Measurements from ENCODE around the gene PDE7B. TPM values are rescaled to one million over a fixed set of nuclear protein-coding genes. Genes with fewer than 3 reads are reported as not detected.

PDE7B gene
- total and polyA plus RNA-seq, 2 of the 4 experiments (the other 2 are of a cell fraction) = 7.8 to 12.4 TPM

GRCh38 chr6:136090929-136091328 is 239.4 kb downstream of the PDE7B start:
- ChIA-PET POLR2A (ENCODE audit: unreplicated experiment) (no interaction called here), CTCF (no interaction called here)
- no peak for TF ChIP-seq CEBPB (IDR thresholded peaks at IDR 0.05; ENCODE audit: low read depth, low read length)
- TF ChIP-seq NFE2L2 (IDR thresholded peaks at IDR 0.05; ENCODE audit: low read depth, low read length) = no peak
- TF ChIP-seq CHD1 (IDR thresholded peaks at IDR 0.05; ENCODE audit: low read depth, low read length) = no peak
- TF ChIP-seq MAZ (IDR thresholded peaks at IDR 0.05; ENCODE audit: borderline replicate concordance, low read depth, low read length) = no peak
- TF ChIP-seq RFX5 (IDR thresholded peaks at IDR 0.05; ENCODE audit: low read depth, low read length) = no peak
- TF ChIP-seq BHLHE40 (IDR thresholded peaks at IDR 0.05; ENCODE audit: low read depth, low read length) = no peak
- no peak for TF ChIP-seq POLR2A (IDR thresholded peaks at IDR 0.05; ENCODE audit: low read depth, low read length)
- H3K23ac ChIP-seq (ENCODE audit: low read depth, low read length) = no peak overlapping the region
- peaks cover 7% of the 10 kb centered on the region; the same call in 1 of the 2 replicates for H4K20me1 ChIP-seq (ENCODE audit: insufficient read depth, low read length)
- BruUV-seq (replicated peaks) = no TSS peak
- no peak overlapping the region for H2BK5ac ChIP-seq (ENCODE audit: low read depth, low read length, poor library complexity, severe bottlenecking)
- peaks cover 8% of the 10 kb centered on the region; the same call in 1 of the 2 replicates for H3K9me1 ChIP-seq (ENCODE audit: insufficient read depth, low read length)
- no peaks in the 10 kb centered on the region for H3K27me3 ChIP-seq (ENCODE audit: control insufficient read depth, insufficient read depth, low read length)
- no peak overlapping the region; the same call in 1 of the 2 replicates for H3K14ac ChIP-seq (replicated peaks; ENCODE audit: low read depth, low read length)
- H2BK15ac ChIP-seq (ENCODE audit: low read depth, low read length) = no peak overlapping the region
- H3K4me2 ChIP-seq (ENCODE audit: low read depth, low read length) = no peak overlapping the region
- WGBS, 2 experiments (ENCODE audit: extremely low coverage in 2 of 2, insufficient read length in 1 of 2) = no CpG with 5 or more reads among the region's 1 CpG
- H3K27ac ChIP-seq (ENCODE audit: insufficient read depth, low read length) = no peak overlapping the region
- no peak overlapping the region for H3K18ac ChIP-seq (ENCODE audit: low read depth, low read length)
- H4K8ac ChIP-seq (ENCODE audit: low read depth in 2 of 2, low read length in 2 of 2) = no peak overlapping the region
- H3K4me1 ChIP-seq (ENCODE audit: control insufficient read depth, insufficient read depth, low read length) = peaks cover 13% of the 10 kb centered on the region
- no peak overlapping the region for H3K4me3 ChIP-seq (ENCODE audit: insufficient read depth, low read depth, low read length)
- H3K56ac ChIP-seq (ENCODE audit: extremely low read depth, insufficient read depth, low read length) = no peak overlapping the region
- no peak overlapping the region for H2AFZ ChIP-seq (replicated peaks; ENCODE audit: low read length, poor library complexity)
- H3K9me3 ChIP-seq (ENCODE audit: control insufficient read depth, insufficient read depth, low read length) = no peaks in the 10 kb centered on the region
- no peak overlapping the region for H3K4ac ChIP-seq (ENCODE audit: low read depth, low read length)
- H2AK9ac ChIP-seq (replicated peaks; ENCODE audit: low read depth, low read length, poor library complexity) = no peak overlapping the region
- H3K9ac ChIP-seq (ENCODE audit: low read depth, low read length) = no peak overlapping the region
- in situ Hi-C loops (cut with MboI; ENCODE audit: low sequenced_read_pairs) (no loop called here), dilution Hi-C loops (cut with HindIII; ENCODE audit: low sequenced_read_pairs, unreplicated experiment) (no loop called here), intact Hi-C loops (cut with micrococcal nuclease) (no loop called here)
- H3K79me1 ChIP-seq (ENCODE audit: low read depth in 1 of 2, low read length in 2 of 2) = peaks cover 36 to 69% of the 10 kb centered on the region in 2 experiments
- no peak for DNase-seq
- no peak overlapping the region for H2BK120ac ChIP-seq (ENCODE audit: low read depth, low read length)
- H3K36me3 ChIP-seq (ENCODE audit: control insufficient read depth, insufficient read depth, low read length) = peaks cover 9% of the 10 kb centered on the region; the same call in 1 of the 2 replicates
- no peak overlapping the region for H2AK5ac ChIP-seq (ENCODE audit: low read depth, low read length)
- no peak overlapping the region for H4K91ac ChIP-seq (ENCODE audit: insufficient read depth, low read depth, low read length)
- no peak overlapping the region for H2BK20ac ChIP-seq (ENCODE audit: low read depth, low read length)
- ATAC-seq (ENCODE audit: low read depth) = no peak
- H4K5ac ChIP-seq (ENCODE audit: low read depth, low read length) = no peak overlapping the region
